Tongue (tissue), 2 donors: Measurements from ENCODE around the gene GNG8. TPM values are rescaled to one million over a fixed set of nuclear protein-coding genes. Genes with fewer than 3 reads are reported as not detected.

Experiments
- DNase-seq: peaks from one replicate; pipeline ENCODE4 v3.0.0-alpha.2; 2015
- total RNA-seq: library from RNA; depleted of rRNA; stranded (reverse); fragments of >200 nt; gene quantifications from one replicate; pipeline ENCODE4 v1.2.3, GENCODE V29; 2014

Gene GNG8
- total RNA-seq, 1 donor from 2014 or later, result not detected

DNA sequence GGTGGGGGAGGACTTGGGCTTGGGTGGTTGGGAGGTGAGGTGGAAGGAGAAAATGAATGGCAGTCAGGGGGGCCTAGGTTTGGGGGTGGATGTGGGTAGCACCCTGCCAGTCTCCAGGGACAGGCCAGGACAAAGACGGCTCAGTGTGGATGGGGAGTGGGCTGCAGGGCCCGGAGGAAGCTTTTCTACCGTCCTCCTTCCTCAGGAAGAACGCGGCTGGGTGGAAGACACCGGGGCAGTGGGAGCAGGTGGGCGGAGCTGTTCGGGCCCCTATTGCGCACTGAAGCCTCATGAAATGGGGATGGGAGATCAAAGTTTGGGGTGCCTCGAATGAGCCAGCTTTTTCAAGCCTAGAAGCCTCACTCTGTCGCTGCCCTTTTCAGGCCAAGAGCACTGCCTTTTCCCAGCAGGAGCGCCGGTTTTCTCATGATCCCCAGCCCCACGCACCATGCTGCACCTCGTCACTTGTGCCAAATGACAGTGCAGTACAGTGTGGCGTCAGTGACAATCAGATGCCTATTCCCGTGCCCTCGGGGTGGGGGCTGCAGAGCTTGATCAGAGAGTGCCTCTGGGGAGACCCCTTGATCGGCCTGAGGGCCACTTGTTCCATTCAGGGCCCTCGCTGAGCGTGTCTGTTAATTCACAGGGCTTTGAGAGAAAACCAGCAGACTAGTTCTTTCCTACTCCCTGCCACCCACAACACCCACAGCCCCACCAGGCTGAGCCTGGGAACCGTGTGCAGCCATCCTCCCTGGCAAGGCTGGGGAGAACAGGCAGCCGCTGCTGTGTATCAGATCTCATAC is 33.4 kb downstream of the GNG8 start:
- no peak for DNase-seq

DNA sequence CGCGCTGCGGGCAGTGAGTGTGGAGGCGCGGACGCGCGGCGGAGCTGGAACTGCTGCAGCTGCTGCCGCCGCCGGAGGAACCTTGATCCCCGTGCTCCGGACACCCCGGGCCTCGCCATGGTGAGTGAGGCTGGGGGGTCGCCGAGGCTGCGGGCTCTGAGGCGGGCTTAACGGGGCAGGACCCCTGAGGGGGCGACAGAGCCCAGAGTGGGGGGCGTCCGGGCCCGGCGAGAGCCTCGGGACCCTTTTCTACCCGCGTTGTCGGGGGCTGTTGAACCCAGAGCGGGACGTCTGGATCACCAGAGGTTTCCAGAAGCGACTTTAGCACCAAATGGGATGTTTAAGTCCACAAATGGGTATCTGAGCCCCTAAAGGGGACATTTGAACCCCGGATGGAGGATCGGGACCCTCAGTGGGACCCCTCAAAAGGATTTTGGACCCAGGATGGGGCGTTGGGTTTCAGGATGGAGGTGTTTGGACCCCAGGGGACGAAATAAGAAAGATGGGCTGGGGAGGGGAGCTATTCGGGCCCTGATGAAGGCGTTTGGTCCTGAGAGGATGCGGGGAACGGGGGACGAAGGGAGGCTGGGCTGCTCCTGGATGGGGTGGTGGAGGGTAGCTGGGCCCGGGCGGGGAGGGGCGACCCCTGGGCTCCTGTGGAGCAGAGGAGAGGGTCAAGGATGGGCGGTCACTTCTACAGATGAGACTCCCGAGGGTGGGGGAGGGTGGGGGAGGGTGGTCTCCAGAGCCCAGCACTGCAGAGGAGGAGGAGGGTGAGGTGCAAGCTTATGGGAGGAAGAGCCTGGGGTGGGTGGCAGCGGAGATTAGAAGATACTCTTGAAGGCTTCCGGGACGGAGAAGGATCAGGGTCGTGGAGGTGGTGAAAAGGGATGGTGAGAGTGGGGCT is 34.4 kb downstream of the GNG8 start, which contains the start of gene CALM3:
CALM3 (plus strand) TSS at position 13 of the 907 bp plus-strand sequence; CDS start at position 118, 105 bp downstream.
- DNase-seq, result no peak

DNA sequence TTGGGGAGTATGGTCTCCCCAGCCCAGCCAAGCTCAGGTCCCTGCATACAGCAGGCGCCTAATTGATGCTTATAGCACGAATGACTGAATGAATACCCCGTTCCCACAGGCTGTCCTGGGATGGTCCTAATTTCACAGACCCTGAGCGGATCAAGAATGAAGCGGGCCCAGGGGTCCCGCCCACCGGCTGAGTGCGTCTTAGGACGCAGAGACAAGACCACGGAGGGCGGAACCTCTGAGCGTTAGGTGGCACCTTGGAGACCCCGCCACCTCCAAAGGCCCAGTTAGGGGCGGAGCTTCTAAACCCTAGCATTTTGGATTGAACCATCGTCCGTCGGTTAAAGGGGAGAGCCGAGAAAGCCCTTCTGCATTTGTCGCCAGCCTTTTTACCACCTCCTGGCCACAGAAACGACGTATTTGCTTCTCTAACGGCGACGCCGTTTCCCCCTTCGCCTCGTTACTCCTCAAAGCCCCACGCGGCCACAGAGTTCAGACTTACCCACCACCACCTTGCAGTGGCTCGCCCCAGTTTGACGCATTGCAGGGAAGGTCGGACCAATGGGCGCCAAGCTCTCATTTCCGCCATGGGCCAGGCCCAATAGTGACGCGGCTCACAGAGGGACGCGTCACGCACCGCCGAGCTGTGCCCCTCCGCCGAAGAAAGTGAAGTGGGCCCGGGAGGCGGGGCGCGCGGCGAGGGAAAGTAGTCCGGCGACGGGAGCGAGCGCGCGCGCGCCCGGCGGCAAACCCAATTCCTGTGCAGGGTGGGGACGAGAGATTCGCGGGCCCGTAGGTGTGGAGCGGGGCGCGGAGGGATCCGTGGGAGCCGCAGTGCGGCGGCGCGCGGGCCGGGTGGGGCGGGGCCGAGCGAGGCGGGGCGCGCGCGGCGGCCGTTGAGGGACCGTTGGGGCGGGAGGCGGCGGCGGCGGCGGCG is 35.4 kb downstream of the GNG8 start:
- peak; percentile 99 for DNase-seq

- DNase-seq, result no peak
Measured at GRCh38 chr19:46599716-46600373, 36.2 kb downstream of the GNG8 start.

DNA sequence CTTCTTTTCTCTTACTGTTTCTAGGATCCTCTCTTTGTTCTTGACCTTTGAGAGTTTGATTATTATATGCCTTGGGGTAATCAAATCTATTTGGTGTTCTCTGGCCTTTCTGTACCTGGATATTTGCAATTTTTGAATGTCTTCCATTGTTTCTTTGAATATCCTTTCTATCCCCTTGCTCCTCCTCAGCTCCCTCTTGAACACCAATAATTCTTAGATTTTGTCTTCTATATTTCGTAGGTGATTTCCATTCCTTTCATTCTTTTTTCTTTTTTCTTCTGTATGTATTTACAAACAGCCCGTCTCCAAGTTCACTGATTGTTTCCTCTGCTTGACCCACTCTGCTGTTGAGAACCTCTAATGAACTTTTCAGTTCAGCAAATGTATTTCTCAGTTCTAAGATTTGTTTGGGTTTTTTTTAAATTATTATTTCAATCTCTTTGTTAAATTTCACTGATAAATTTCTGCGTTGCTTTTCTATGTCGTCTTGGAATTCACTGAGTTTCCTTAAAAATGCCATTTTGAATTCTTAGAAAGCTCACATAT is 37.6 kb downstream of the GNG8 start:
- no peak for DNase-seq

DNA sequence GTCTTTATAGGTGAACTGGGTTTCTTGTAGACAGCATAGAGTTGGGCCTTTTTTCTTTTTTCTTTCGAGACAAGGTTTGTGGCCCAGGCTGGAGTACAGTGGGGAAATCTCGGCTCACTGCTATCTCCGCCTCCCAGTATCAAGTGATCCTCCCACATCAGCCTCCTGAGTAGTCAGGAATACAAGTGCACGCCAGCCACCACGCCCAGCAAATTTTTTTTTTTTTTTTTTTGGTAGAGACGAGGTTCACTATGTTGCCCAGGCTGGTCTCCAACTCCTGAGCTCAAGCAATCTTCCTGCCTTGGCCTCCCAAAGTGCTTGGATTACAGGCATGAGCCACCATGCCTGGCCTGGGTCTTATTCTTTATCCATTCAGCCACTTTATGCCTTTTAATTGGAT is 40.0 kb downstream of the GNG8 start:
- no peak for DNase-seq

- DNase-seq, result no peak
Measured at GRCh38 chr19:46591870-46592269, 44.1 kb downstream of the GNG8 start.

DNA sequence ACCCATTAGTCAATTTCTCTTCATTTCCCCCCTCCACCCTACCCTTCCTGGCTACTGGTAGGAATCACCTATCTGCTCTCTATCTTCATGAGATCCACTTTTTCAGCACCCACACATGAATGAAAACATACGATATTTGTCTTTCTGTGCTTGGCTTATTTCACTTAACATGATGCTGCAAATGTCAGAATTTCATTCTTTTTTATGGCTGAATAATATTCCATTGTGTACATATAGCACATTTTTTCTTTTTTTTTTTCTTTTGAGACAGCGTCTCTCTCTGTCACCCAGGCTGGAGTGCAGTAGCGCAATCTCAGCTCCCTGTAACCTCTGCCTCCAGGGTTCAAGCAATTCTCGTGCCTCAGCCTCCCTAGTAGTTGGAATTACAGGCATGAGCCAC is 44.7 kb downstream of the GNG8 start:
- no peak for DNase-seq

DNA sequence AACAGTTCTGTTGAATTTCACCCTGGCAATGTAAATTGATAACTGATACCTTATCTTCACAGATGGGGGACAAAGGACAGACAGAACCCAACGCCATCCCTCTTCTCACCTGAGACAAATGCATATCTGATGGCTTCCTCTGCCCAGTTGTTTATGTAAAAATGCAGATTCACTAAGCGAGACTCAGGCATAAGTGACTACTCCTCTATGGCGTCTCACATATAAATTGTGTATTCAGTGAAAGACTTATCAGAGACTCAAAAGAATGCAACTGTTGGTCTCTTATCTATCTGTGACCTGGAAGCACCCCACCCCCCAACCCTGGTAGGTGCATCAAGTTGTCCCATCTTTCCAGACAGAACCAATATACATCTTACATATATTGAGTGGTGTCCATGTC is 48.1 kb downstream of the GNG8 start:
- no peak for DNase-seq

- DNase-seq, result no peak
Measured at GRCh38 chr19:46586294-46586693, 49.7 kb downstream of the GNG8 start.

GRCh38 chr19:46585539-46585938 is 50.5 kb downstream of the GNG8 start:
- DNase-seq, result no peak

Other genes starting within 250 kb of the GNG8 start
- gene CCDC8, start 222.6 kb downstream of the GNG8 start, total RNA-seq, result 68.8 TPM
- 0.41 TPM for gene PNMA8C, start 207.3 kb downstream of the GNG8 start, total RNA-seq
- 47.1 TPM for gene PNMA8A, start 164.6 kb downstream of the GNG8 start, total RNA-seq
- 2.6 TPM for gene PNMA8B, start 140.3 kb downstream of the GNG8 start, total RNA-seq
- 141 TPM for gene CALM3, start 34.9 kb downstream of the GNG8 start, total RNA-seq
- gene PTGIR, start 11.1 kb downstream of the GNG8 start, total RNA-seq, result 4.5 TPM
- 11.5 TPM for gene DACT3, start 25.0 kb upstream of the GNG8 start, total RNA-seq
- 26.1 TPM for gene PRKD2, start 80.9 kb upstream of the GNG8 start, total RNA-seq
- gene FKRP, start 109.9 kb upstream of the GNG8 start, total RNA-seq, result 22.4 TPM
- 46.1 TPM for gene STRN4, start 110.2 kb upstream of the GNG8 start, total RNA-seq
- 16.4 TPM for gene SLC1A5, start 152.4 kb upstream of the GNG8 start, total RNA-seq
- 43.3 TPM for gene AP2S1, start 214.6 kb upstream of the GNG8 start, total RNA-seq
- gene ARHGAP35, start 224.8 kb upstream of the GNG8 start, total RNA-seq, result 60.1 TPM